ENCODE data around the gene STX8.

DNA sequence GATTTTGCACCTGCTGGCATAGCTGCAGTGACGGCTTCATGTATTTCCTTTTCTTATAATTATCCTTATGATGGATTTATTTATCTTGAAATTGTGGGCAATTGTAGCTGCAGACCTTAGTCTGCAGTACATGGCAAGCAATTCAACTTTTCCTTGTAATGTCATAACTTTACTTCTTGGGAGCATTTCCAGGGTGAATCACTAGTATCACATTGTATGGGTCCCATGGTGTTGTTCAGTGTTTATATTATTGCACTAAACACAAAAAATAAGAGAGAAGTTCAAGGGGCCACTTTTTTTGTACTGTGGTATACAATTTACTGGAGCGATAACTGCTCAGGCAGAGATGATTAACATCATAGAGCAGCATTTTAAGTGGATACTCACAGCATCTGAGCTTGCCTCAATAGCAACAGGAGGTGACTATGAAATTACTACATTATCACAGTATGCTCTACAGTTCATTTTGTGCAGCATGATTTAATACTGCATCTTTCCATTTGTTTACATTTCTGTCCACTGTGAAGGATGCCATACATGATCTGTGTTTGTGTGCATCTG is 169.5 kb downstream of the STX8 start:
- TF ChIP-seq, protein P1, sequence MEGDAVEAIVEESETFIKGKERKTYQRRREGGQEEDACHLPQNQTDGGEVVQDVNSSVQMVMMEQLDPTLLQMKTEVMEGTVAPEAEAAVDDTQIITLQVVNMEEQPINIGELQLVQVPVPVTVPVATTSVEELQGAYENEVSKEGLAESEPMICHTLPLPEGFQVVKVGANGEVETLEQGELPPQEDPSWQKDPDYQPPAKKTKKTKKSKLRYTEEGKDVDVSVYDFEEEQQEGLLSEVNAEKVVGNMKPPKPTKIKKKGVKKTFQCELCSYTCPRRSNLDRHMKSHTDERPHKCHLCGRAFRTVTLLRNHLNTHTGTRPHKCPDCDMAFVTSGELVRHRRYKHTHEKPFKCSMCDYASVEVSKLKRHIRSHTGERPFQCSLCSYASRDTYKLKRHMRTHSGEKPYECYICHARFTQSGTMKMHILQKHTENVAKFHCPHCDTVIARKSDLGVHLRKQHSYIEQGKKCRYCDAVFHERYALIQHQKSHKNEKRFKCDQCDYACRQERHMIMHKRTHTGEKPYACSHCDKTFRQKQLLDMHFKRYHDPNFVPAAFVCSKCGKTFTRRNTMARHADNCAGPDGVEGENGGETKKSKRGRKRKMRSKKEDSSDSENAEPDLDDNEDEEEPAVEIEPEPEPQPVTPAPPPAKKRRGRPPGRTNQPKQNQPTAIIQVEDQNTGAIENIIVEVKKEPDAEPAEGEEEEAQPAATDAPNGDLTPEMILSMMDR (IDR thresholded peaks at IDR 0.05; ENCODE audit: borderline replicate concordance, extremely low read depth, low read length, poor library complexity, severe bottlenecking) = no peak
- no peak for TF ChIP-seq EZH2 (IDR thresholded peaks at IDR 0.05; ENCODE audit: borderline replicate concordance, low read depth, low read length, severe bottlenecking)

Measured in DND-41 (cell line).